Parietal lobe (tissue), 2 donors: Measurements from ENCODE around the gene TULP1. TPM values are rescaled to one million over a fixed set of nuclear protein-coding genes. Genes with fewer than 3 reads are reported as not detected.

Source experiments
- small RNA-seq: library from RNA; depleted of rRNA; stranded (forward); fragments of <200 nt; gene quantifications from one replicate; pipeline ENCODE3, GENCODE V24; 2014; ENCODE audit warnings: low replicate concordance
- total RNA-seq: library from RNA; depleted of rRNA; stranded (reverse); fragments of >200 nt; gene quantifications from one replicate; pipeline ENCODE4 v1.2.3, GENCODE V29; 2014

Gene TULP1
- total RNA-seq: not detected

DNA sequence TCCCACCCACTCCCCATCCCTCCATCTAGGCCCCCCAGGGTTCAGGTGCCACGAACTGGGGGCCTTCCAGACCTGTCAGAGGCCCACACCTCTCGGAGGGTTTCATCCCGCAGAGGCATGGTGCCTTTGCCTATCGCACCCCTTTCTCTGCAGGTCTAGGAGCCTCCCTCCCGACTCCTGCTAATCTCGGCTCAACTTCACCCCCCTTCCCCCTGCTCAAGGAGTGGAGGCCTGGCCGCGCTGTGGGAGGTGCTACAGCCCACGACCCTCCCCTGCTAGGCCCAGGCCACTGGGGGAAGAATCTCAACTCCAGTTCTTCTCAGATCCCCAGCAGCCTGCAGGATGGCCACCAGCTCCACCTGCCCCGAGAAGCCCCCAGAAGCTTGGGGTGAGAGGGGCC, at the start of gene TULP1:
Gene TULP1 (minus strand): TSS at position 157 of the 400 bp plus-strand sequence. CDS start 38 bp downstream, at position 119.

GRCh38 chr6:35496841-35497570, 15.7 kb downstream of the TULP1 start, which contains the start of gene TEAD3:
Gene TEAD3 (minus strand): TSS chr6:35497079.

DNA sequence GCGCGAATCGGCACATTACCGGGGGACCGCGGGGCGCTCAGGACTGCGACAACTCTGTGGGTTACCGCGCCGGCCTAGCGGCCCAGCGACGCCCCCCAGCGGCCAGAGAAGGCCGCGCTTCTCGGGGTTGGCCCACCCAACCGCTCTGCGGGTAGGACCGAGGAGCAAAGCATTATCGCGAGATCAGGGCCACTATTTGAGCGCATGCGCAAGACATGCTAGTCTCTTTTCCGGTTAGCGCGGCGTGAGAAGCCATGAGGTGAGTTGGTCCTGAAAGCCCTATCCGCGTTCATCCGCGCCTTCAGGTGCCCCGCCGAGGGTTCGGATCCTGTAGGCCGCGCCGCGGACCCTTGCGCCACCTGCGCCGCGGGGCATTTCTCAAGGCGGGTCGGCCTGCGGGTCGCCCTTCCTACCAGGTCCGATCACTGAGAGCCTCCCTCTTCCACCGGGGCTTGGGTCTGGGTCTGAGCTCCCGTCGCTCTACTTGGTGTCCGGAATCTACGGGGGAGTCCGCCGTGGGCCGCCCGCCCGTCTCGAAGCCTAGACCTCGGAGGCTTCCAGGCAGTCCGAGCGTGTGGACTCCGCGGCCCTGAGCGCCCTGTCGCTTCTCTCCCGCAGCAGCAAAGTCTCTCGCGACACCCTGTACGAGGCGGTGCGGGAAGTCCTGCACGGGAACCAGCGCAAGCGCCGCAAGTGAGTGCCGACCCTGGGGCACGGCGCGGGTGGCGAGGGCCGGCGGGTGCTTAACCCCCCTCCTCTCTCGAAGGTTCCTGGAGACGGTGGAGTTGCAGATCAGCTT, 44.3 kb downstream of the TULP1 start, which contains the start of gene RPL10A:
Gene RPL10A (plus strand): TSS at position 221 of the 799 bp plus-strand sequence. CDS start 34 bp downstream, at position 255.

DNA sequence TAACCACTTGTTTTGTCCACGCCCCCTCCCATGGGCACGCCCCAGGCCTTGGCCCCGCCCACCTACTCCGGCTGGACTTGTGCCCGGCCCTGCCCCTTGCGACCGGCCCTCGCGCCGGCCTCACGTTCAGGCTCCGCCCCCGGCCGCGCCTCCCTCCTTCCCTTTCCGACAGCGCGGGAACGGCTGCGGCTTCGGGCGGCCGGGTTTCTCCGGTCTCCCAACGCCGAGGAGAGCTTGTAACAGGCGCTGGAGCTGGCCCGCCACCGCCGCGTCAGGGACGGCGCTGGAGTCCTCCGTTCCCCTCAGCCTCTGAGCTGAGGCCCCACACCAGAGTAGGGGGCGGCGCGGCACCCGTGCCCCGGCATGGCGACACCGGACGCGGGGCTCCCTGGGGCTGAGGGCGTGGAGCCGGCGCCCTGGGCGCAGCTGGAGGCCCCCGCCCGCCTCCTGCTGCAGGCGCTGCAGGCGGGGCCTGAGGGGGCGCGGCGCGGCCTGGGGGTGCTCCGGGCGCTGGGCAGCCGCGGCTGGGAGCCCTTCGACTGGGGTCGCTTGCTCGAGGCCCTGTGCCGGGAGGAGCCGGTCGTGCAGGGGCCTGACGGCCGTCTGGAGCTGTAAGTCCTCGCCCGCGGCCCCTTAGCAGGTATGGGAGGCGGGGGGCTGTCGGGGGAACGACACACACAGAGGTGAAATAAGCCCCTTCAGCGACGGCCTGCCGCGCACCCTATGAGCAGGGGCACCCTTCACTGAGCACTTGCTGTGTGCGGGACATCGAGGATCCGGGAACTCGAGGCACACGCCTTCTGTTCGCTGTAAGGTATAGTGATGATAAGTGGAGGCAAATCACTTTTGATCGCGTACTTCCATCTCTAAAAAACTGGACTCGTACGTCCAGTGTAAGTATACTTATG, 60.3 kb downstream of the TULP1 start, which contains the start of gene FANCE:
Gene FANCE (plus strand): TSS at position 156 of the 908 bp plus-strand sequence. CDS start 208 bp downstream, at position 364.

Small RNA genes lying within 50 kb of the gene (small RNA-seq; reads per million reads assigned to genes)
- not detected for gene MIR7111

Other genes with a start within 250 kb of the TULP1 start
- 1.6 TPM for gene DEF6, start 215.1 kb downstream of the TULP1 start, total RNA-seq
- 3.8 TPM for gene PPARD, start 170.3 kb downstream of the TULP1 start, total RNA-seq
- gene FANCE, start 60.6 kb downstream of the TULP1 start, total RNA-seq: 10.3 TPM
- gene RPL10A, start 44.5 kb downstream of the TULP1 start, total RNA-seq: 1,098 TPM
- 0.63 TPM for gene TEAD3, start 15.8 kb downstream of the TULP1 start, total RNA-seq
- 2.8 TPM for gene FKBP5, start 176.0 kb upstream of the TULP1 start, total RNA-seq
- gene ARMC12, start 224.1 kb upstream of the TULP1 start, total RNA-seq: 0.31 TPM